ENCODE data around the gene HYAL3. TPM values are rescaled to one million over a fixed set of nuclear protein-coding genes. Genes with fewer than 3 reads are reported as not detected.
A peak's percentile ranks its signal among the peaks of the same experiment; 100 is the strongest.

HYAL3 gene
- total and polyA plus RNA-seq, 2 of the 8 experiments (the other 6 are each of a cell fraction or from before 2014, with no cell fraction given), result 3.2 to 12.2 TPM

- TF ChIP-seq CTBP2 (IDR thresholded peaks at IDR 0.05; ENCODE audit: borderline replicate concordance, insufficient read depth, insufficient read length, low read length) (no peak), TCF12 (IDR thresholded peaks at IDR 0.05; ENCODE audit: low read depth, low read length) (no peak), EZH2 (IDR thresholded peaks at IDR 0.05; ENCODE audit: low read depth, low read length, severe bottlenecking) (no peak), SIX5 (IDR thresholded peaks at IDR 0.05; ENCODE audit: low read depth, low read length) (no peak), BCL11A (IDR thresholded peaks at IDR 0.05; ENCODE audit: low read depth in 2 of 2, low read length in 2 of 2) (no peak), SP1 (IDR thresholded peaks at IDR 0.05; ENCODE audit: low read depth, low read length) (0 out of 2 replicates have a peak, but pooled peaks have one; percentile 27), POLR2AphosphoS5 (IDR thresholded peaks at IDR 0.05; ENCODE audit: low read depth, low read length) (peak; percentile 86), ZNF274 (IDR thresholded peaks at IDR 0.05; ENCODE audit: borderline replicate concordance, extremely low read depth, low read length) (no peak), FOSL1 (IDR thresholded peaks at IDR 0.05; ENCODE audit: insufficient read depth, low read depth, low read length) (no peak), SP2 (IDR thresholded peaks at IDR 0.05; ENCODE audit: low read length) (no peak), CBX5 (IDR thresholded peaks at IDR 0.05; ENCODE audit: low read depth, low read length) (no peak), E2F6 (IDR thresholded peaks at IDR 0.05) (peak; percentile 39; the same call in 1 of the 2 replicates), MAFK (IDR thresholded peaks at IDR 0.05; ENCODE audit: low read depth, low read length) (no peak), CTCF (IDR thresholded peaks at IDR 0.05; ENCODE audit: control extremely low read depth in 1 of 3, insufficient read depth in 1 of 3, low read depth in 1 of 3, low read length in 3 of 3) (peak in 2 of 3 experiments; percentile 93 to 96; a peak in 3 of 4 replicates), RFX5 (IDR thresholded peaks at IDR 0.05; ENCODE audit: borderline replicate concordance, low read depth, low read length) (no peak), KDM1A (IDR thresholded peaks at IDR 0.05; ENCODE audit: borderline replicate concordance, low read length) (no peak), SP4 (IDR thresholded peaks at IDR 0.05; ENCODE audit: low read length) (no peak), TEAD4 (IDR thresholded peaks at IDR 0.05; ENCODE audit: low read depth, low read length) (no peak), BRCA1 (IDR thresholded peaks at IDR 0.05; ENCODE audit: low read depth, low read length) (no peak), SUZ12 (IDR thresholded peaks at IDR 0.05; ENCODE audit: low read length) (no peak)
- TF ChIP-seq, protein P1, sequence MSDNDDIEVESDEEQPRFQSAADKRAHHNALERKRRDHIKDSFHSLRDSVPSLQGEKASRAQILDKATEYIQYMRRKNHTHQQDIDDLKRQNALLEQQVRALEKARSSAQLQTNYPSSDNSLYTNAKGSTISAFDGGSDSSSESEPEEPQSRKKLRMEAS (IDR thresholded peaks at IDR 0.05), result peak; percentile 49
Measured at GRCh38 chr3:50260027-50260941, 38.9 kb downstream of the HYAL3 start (continued).

Measured in H1 (cell line).